HG02610 (cell line): ENCODE data around the gene CBFA2T2.

Source experiments
- ATAC-seq: cut with Tn5 transposase; IDR thresholded peaks from one replicate; pipeline ENCODE4 v1.9.1; 2021; ENCODE audit warnings: mild to moderate bottlenecking, moderate library complexity; ENCODE audit not compliant: unreplicated experiment

The CBFA2T2 gene

GRCh38 chr20:33650111-33650752 is 160.3 kb downstream of the CBFA2T2 start:
- ATAC-seq = no peak

- ATAC-seq = no peak
Observed at GRCh38 chr20:33650753-33651561, 161.1 kb downstream of the CBFA2T2 start.

GRCh38 chr20:33651562-33652048 is 161.7 kb downstream of the CBFA2T2 start:
- ATAC-seq = no peak

GRCh38 chr20:33653218-33653899 is 163.5 kb downstream of the CBFA2T2 start:
- no peak for ATAC-seq

- ATAC-seq = no peak
Observed at GRCh38 chr20:33653900-33654596, 164.2 kb downstream of the CBFA2T2 start.

GRCh38 chr20:33654680-33655161 is 164.8 kb downstream of the CBFA2T2 start:
- no peak for ATAC-seq

GRCh38 chr20:33655164-33655563 is 165.3 kb downstream of the CBFA2T2 start:
- ATAC-seq = no peak

- ATAC-seq = no peak
Observed at GRCh38 chr20:33656010-33656782, 166.3 kb downstream of the CBFA2T2 start.

GRCh38 chr20:33656783-33657703 is 167.1 kb downstream of the CBFA2T2 start:
- ATAC-seq = no peak

GRCh38 chr20:33657704-33658095 is 167.8 kb downstream of the CBFA2T2 start:
- no peak for ATAC-seq

- no peak for ATAC-seq
Observed at GRCh38 chr20:33658510-33658909, 168.6 kb downstream of the CBFA2T2 start.

GRCh38 chr20:33658929-33659328 is 169.0 kb downstream of the CBFA2T2 start:
- ATAC-seq = no peak

- ATAC-seq = no peak
Observed at GRCh38 chr20:33659341-33660034, 169.6 kb downstream of the CBFA2T2 start.

GRCh38 chr20:33660035-33660684 is 170.3 kb downstream of the CBFA2T2 start:
- ATAC-seq = no peak

GRCh38 chr20:33660685-33661058 is 170.8 kb downstream of the CBFA2T2 start:
- ATAC-seq = no peak

- no peak for ATAC-seq
Observed at GRCh38 chr20:33662172-33662571, 172.3 kb downstream of the CBFA2T2 start, which contains the start of gene C20orf144. Gene C20orf144, plus strand, starts transcription at chr20:33662327. Its CDS starts 19 bp downstream, at chr20:33662346.

GRCh38 chr20:33663161-33664084 is 173.5 kb downstream of the CBFA2T2 start:
- peak; percentile 47 for ATAC-seq
